ENCODE results near the gene RCC2. TPM values are rescaled to one million over a fixed set of nuclear protein-coding genes. Genes with fewer than 3 reads are reported as not detected.
"Not testable (repeated sequence)": the region's sequence is repeated elsewhere in the genome, so short reads cannot be mapped to it uniquely, and the experiment has no call there.

The RCC2 gene
- total RNA-seq, 2 donors from 2014 or later: 113 to 132 TPM

GRCh38 chr1:17406760-17407475 lies 32.6 kb downstream of the RCC2 start:
- Mint-ChIP-seq H3K36me3 (peaks cover 12 to 18% of the 10 kb centered on the region in 2 donors), H3K27ac (peak overlapping the region in 1 of 2 donors; percentile 94)

GRCh38 chr1:17405898-17406759 lies 33.3 kb downstream of the RCC2 start:
- ATAC-seq (peak; percentile 75 to 86), DNase-seq (ENCODE audit: low spot score in 2 of 2) (peak in 1 of 2 donors; percentile 48)
- H3K36me3 Mint-ChIP-seq: peaks cover 12 to 13% of the 10 kb centered on the region in 2 donors
- no peaks in the 10 kb centered on the region for H3K9me3 Mint-ChIP-seq
- peak overlapping the region in 1 of 2 donors; percentile 9 for H3K27ac Mint-ChIP-seq

More at GRCh38 chr1:17406760-17407475, 32.6 kb downstream of the RCC2 start:
- not testable (repeated sequence) for H3K9me3 Mint-ChIP-seq; DNase-seq (ENCODE audit: low spot score in 2 of 2); ATAC-seq

- DNase-seq (ENCODE audit: low spot score in 2 of 2): no peak
- ATAC-seq: no peak
- H3K27ac Mint-ChIP-seq: peak overlapping the region; percentile 50 to 60
- H3K9me3 Mint-ChIP-seq: no peaks in the 10 kb centered on the region
- H3K36me3 Mint-ChIP-seq: peaks cover 5 to 8% of the 10 kb centered on the region in 2 donors
Measured at GRCh38 chr1:17404820-17405219, 34.7 kb downstream of the RCC2 start.

GRCh38 chr1:17404034-17404684 lies 35.3 kb downstream of the RCC2 start:
- no peak for DNase-seq (ENCODE audit: low spot score in 2 of 2)
- Mint-ChIP-seq H3K9me3 (no peaks in the 10 kb centered on the region), H3K36me3 (peaks cover 0 to 8% of the 10 kb centered on the region in 2 donors), H3K27ac (peak overlapping the region in 1 of 2 donors; percentile 84)
- ATAC-seq: no peak

GRCh38 chr1:17403081-17403480 lies 36.4 kb downstream of the RCC2 start:
- ATAC-seq (no peak), DNase-seq (ENCODE audit: low spot score in 2 of 2) (no peak)
- H3K27ac Mint-ChIP-seq: no peak overlapping the region
- H3K9me3 Mint-ChIP-seq: no peaks in the 10 kb centered on the region
- H3K36me3 Mint-ChIP-seq: peaks cover 0 to 8% of the 10 kb centered on the region in 2 donors

GRCh38 chr1:17401841-17402240 lies 37.6 kb downstream of the RCC2 start:
- no peak overlapping the region for H3K27ac Mint-ChIP-seq
- peaks cover 0 to 2% of the 10 kb centered on the region in 2 donors for H3K36me3 Mint-ChIP-seq
- H3K9me3 Mint-ChIP-seq: no peaks in the 10 kb centered on the region
- DNase-seq (ENCODE audit: low spot score in 2 of 2) (no peak), ATAC-seq (no peak)

- Mint-ChIP-seq H3K9me3 (no peaks in the 10 kb centered on the region), H3K36me3 (no peaks in the 10 kb centered on the region), H3K27ac (no peak overlapping the region)
- ATAC-seq (no peak), DNase-seq (ENCODE audit: low spot score in 2 of 2) (no peak)
Measured at GRCh38 chr1:17400725-17401341, 38.6 kb downstream of the RCC2 start.

- no peaks in the 10 kb centered on the region for H3K36me3 Mint-ChIP-seq
- DNase-seq (ENCODE audit: low spot score in 2 of 2) (no peak), ATAC-seq (no peak)
- H3K9me3 Mint-ChIP-seq: no peaks in the 10 kb centered on the region
- H3K27ac Mint-ChIP-seq: no peak overlapping the region
Measured at GRCh38 chr1:17397910-17398695, 41.4 kb downstream of the RCC2 start.

- DNase-seq (ENCODE audit: low spot score in 2 of 2) (no peak), ATAC-seq (no peak)
- H3K9me3 Mint-ChIP-seq: no peaks in the 10 kb centered on the region
- H3K36me3 Mint-ChIP-seq: no peaks in the 10 kb centered on the region
- H3K27ac Mint-ChIP-seq: no peak overlapping the region
Measured at GRCh38 chr1:17393230-17393629, 46.2 kb downstream of the RCC2 start.

- ATAC-seq: no peak
Measured at GRCh38 chr1:17392199-17392740, 47.2 kb downstream of the RCC2 start.

GRCh38 chr1:17381161-17381560 lies 58.3 kb downstream of the RCC2 start:
- DNase-seq (ENCODE audit: low spot score in 2 of 2): no peak
- ATAC-seq: no peak
- no peaks in the 10 kb centered on the region for H3K9me3 Mint-ChIP-seq
- no peaks in the 10 kb centered on the region for H3K36me3 Mint-ChIP-seq
- no peak overlapping the region for H3K27ac Mint-ChIP-seq

More at GRCh38 chr1:17392199-17392740, 47.2 kb downstream of the RCC2 start:
- no peak overlapping the region for H3K27ac Mint-ChIP-seq
- no peak for DNase-seq (ENCODE audit: low spot score in 2 of 2)
- H3K9me3 Mint-ChIP-seq: no peaks in the 10 kb centered on the region
- no peaks in the 10 kb centered on the region for H3K36me3 Mint-ChIP-seq

- Mint-ChIP-seq H3K27ac (no peak overlapping the region), H3K9me3 (no peaks in the 10 kb centered on the region), H3K36me3 (no peaks in the 10 kb centered on the region)
- DNase-seq (ENCODE audit: low spot score in 2 of 2) (no peak), ATAC-seq (no peak)
Measured at GRCh38 chr1:17377325-17377953, 62.0 kb downstream of the RCC2 start.

GRCh38 chr1:17375651-17376050 lies 63.8 kb downstream of the RCC2 start:
- Mint-ChIP-seq H3K36me3 (no peaks in the 10 kb centered on the region), H3K9me3 (no peaks in the 10 kb centered on the region), H3K27ac (no peak overlapping the region)
- DNase-seq (ENCODE audit: low spot score in 2 of 2) (no peak), ATAC-seq (no peak)

GRCh38 chr1:17372955-17373354 lies 66.5 kb downstream of the RCC2 start:
- DNase-seq (ENCODE audit: low spot score in 2 of 2): no peak
- Mint-ChIP-seq H3K36me3 (no peaks in the 10 kb centered on the region), H3K27ac (no peak overlapping the region), H3K9me3 (no peaks in the 10 kb centered on the region)
- no peak for ATAC-seq

- DNase-seq (ENCODE audit: low spot score in 2 of 2): no peak
- Mint-ChIP-seq H3K27ac (no peak within 1 kb of the TSS), H3K36me3 (no peaks in the 10 kb centered on the region), H3K9me3 (no peaks in the 10 kb centered on the region)
- ATAC-seq: no peak
Measured at GRCh38 chr1:17371896-17372295, 67.6 kb downstream of the RCC2 start, which contains the start of gene PADI6. Gene PADI6 (plus strand): TSS chr1:17372196. CDS start chr1:17372246, 50 bp downstream.
